Thoracic aorta (tissue), 2 donors: Measurements from ENCODE around the gene SPOCK1. TPM values are rescaled to one million over a fixed set of nuclear protein-coding genes. Genes with fewer than 3 reads are reported as not detected.

Experiments used
- ATAC-seq: fragments of 150-250 bp; one replicate; pipeline ENCODE4 v1.8.0; 2017; ENCODE audit warnings: low read depth; ENCODE audit not compliant: insufficient number of reproducible peaks, low FRiP score
- DNase-seq: peaks from one replicate; pipeline ENCODE4 v3.0.0-alpha.2; 2020; ENCODE audit warnings: low spot score
- H3K27ac ChIP-seq, 2 donors: fragments of 200-600 bp; sonication (generic); 1 replicate in 1 of 2; 2 replicates in 1 of 2; pipeline ENCODE4 v1.5.1; 2016; ENCODE audit warnings: mild to moderate bottlenecking in 2 of 2, moderate library complexity in 2 of 2
- H3K27me3 ChIP-seq: fragments of 200-600 bp; sonication (generic); replicated peaks from 2 replicates; pipeline ENCODE4 v1.6.0; 2016; ENCODE audit warnings: mild to moderate bottlenecking; ENCODE audit not compliant: insufficient read depth
- H3K36me3 ChIP-seq: fragments of 200-600 bp; sonication (generic); one replicate; pipeline ENCODE4 v1.5.1; 2016
- H3K4me1 ChIP-seq, 2 donors: fragments of 200-600 bp; sonication (generic); 1 replicate in 1 of 2; 2 replicates in 1 of 2; pipeline versions ENCODE4 v1.5.1 to v1.6.0; 2016; ENCODE audit warnings: low read depth in 2 of 2, mild to moderate bottlenecking in 1 of 2; ENCODE audit not compliant: control insufficient read depth in 1 of 2
- H3K4me3 ChIP-seq: fragments of 200-600 bp; sonication (generic); 2 replicates; pipeline ENCODE4 v1.5.1; 2016; ENCODE audit warnings: mild to moderate bottlenecking
- H3K9me3 ChIP-seq: fragments of 200-600 bp; sonication (generic); 2 replicates; pipeline ENCODE4 v1.5.1; 2016
- total RNA-seq, 2 donors: library from RNA; depleted of rRNA; stranded (reverse); fragments of >200 nt; gene quantifications; one replicate each; pipeline versions ENCODE4 v1.1.0 to v1.2.3, GENCODE V29; 2016
- TF ChIP-seq, protein P1 (sequence below): fragments of 200-600 bp; sonication (generic); IDR thresholded peaks from one replicate; pipeline ENCODE4 v1.5.1; 2019; ENCODE audit warnings: antibody characterized with exemption

SPOCK1 gene
- total RNA-seq, 2 donors from 2014 or later = 25.2 to 43.2 TPM

DNA sequence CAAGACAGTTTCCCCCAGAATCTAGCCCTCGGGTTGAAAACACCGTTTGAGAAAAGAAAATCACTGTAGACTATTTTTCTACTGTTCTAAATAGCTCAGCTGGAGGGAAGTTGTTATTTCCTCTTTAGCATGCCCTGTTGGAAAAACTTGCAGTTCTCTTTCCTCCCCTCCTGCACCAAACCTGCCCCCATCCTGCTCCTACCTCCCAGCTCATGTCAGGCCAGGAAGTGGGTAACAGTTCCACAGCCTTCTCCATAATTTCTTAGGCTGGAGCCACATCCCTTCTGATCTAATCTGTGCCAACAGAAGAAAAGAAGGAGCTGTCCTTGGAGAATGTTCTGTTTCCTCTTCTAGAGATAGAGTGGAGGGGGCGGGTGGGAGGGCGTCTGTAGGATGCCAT, 437.7 kb downstream of the SPOCK1 start:
- Histone ChIP-seq H3K9me3 (no peaks in the 10 kb centered on the region), H3K27me3 (no peaks in the 10 kb centered on the region), H3K4me3 (no peak overlapping the region), H3K36me3 (no peaks in the 10 kb centered on the region), H3K4me1 (no peaks in the 10 kb centered on the region), H3K27ac (no peak overlapping the region)
- ATAC-seq (no peak), DNase-seq (no peak)
- TF ChIP-seq, protein P1, sequence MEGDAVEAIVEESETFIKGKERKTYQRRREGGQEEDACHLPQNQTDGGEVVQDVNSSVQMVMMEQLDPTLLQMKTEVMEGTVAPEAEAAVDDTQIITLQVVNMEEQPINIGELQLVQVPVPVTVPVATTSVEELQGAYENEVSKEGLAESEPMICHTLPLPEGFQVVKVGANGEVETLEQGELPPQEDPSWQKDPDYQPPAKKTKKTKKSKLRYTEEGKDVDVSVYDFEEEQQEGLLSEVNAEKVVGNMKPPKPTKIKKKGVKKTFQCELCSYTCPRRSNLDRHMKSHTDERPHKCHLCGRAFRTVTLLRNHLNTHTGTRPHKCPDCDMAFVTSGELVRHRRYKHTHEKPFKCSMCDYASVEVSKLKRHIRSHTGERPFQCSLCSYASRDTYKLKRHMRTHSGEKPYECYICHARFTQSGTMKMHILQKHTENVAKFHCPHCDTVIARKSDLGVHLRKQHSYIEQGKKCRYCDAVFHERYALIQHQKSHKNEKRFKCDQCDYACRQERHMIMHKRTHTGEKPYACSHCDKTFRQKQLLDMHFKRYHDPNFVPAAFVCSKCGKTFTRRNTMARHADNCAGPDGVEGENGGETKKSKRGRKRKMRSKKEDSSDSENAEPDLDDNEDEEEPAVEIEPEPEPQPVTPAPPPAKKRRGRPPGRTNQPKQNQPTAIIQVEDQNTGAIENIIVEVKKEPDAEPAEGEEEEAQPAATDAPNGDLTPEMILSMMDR = no peak

DNA sequence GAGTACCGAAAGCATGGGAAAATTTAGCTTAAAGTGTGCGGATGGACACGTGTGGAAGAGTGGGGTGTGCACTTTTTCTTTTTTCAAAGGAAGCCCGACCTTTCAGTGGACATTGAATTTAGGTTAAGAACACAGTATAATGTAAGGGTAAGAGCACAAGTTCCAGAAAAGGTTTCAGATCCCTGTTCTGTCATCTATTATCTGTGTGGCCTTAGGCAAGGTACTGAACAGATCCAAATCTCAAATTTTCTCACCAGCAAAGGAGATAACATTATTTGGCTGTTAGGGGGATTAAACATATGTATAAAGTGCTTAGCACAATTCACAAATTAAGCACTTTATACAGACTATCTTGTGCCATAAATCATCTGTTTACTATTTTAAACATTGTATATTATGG, 441.0 kb downstream of the SPOCK1 start:
- Histone ChIP-seq H3K4me3 (no peak overlapping the region), H3K4me1 (peaks cover 0 to 24% of the 10 kb centered on the region in 2 donors), H3K36me3 (no peaks in the 10 kb centered on the region), H3K27ac (no peak overlapping the region), H3K9me3 (no peaks in the 10 kb centered on the region), H3K27me3 (no peaks in the 10 kb centered on the region)
- TF ChIP-seq, protein P1 = no peak
- DNase-seq (no peak), ATAC-seq (no peak)

DNA sequence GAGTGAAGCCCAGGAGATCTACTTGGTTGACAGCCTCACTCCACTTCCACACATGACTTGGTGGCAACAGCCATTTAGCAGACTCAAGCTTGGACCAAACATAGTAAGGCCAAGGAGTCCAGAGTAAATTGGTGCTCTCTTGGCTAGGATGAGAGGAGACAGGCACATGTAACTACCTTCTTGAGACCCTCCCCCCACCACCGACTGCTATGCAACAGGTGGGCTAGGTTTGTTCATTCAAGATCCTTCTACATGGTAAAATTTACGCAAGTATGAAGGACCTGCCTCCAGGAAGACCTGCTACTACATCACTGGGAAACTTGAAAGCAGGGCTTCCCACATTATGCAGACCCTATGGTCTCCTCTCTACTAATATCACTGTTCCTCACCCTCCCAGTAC, 442.4 kb downstream of the SPOCK1 start:
- Histone ChIP-seq H3K4me3 (no peak overlapping the region), H3K36me3 (no peaks in the 10 kb centered on the region), H3K27ac (no peak overlapping the region), H3K4me1 (peaks cover 0 to 27% of the 10 kb centered on the region in 2 donors), H3K9me3 (no peaks in the 10 kb centered on the region), H3K27me3 (no peaks in the 10 kb centered on the region)
- DNase-seq (no peak), ATAC-seq (no peak)
- TF ChIP-seq, protein P1 = no peak

DNA sequence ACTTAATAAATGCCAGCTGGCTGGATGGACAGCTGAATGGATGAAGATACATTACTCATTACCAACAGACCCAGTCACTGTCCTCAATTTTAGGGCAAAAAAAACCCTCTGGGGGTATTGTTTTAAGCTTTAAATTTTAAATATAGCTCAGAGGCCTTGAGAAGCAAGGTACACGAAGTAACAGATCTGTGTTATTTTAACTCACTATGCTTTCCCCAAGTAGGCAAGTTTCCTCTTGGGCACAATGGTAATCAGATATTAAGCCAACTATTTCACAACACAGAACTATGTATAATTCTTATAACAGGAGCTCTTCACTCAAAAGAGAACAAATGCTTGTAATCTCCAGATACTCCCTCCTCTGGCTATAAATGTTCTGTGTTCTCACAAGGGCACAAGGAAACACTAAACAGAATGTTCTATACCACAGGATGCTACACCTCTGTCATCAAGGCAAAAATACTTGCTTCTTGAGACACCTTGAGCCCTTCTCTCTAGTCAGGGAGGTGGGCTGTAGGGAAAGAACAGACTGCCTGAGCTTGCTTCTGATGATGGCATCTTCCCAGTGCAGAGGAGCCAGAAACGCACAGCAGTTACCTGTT, 443.8 kb downstream of the SPOCK1 start:
- no peak for DNase-seq
- no peaks in the 10 kb centered on the region for H3K9me3 ChIP-seq
- ATAC-seq = no peak

DNA sequence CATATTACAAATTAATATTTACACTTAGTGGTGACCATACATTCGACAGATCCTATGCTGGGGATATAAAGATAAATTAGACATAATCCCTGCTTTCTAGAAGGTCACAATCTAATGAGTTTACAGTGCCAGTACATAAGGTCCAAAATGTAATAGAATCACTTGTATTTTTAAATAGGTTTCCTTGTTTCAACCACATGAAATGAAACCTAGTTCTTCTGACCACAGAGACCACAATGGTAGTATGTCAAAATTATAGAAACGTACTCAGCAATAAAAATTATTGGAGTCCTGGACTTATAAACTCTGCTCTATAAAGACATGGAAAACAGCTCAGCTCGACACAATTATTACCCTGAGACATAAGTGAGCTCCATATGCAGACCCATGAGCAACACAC, 444.3 kb downstream of the SPOCK1 start:
- no peak overlapping the region for H3K4me3 ChIP-seq
- TF ChIP-seq, protein P1 = no peak
- no peaks in the 10 kb centered on the region for H3K27me3 ChIP-seq
- no peak for ATAC-seq
- H3K27ac ChIP-seq = peak overlapping the region in 1 of 2 donors; percentile 49
- H3K9me3 ChIP-seq = no peaks in the 10 kb centered on the region
- no peaks in the 10 kb centered on the region for H3K36me3 ChIP-seq
- H3K4me1 ChIP-seq = peaks cover 0 to 27% of the 10 kb centered on the region in 2 donors
- no peak for DNase-seq

More for the DNA sequence above, 443.8 kb downstream of the SPOCK1 start:
- H3K27me3 ChIP-seq = no peaks in the 10 kb centered on the region
- no peaks in the 10 kb centered on the region for H3K36me3 ChIP-seq
- H3K27ac ChIP-seq = peak overlapping the region in 1 of 2 donors; percentile 49
- peaks cover 0 to 27% of the 10 kb centered on the region in 2 donors for H3K4me1 ChIP-seq
- H3K4me3 ChIP-seq = no peak overlapping the region
- TF ChIP-seq, protein P1 = no peak
